Smooth muscle cell (in vitro differentiated cells): ENCODE results near the gene CPT1B. TPM values are rescaled to one million over a fixed set of nuclear protein-coding genes. Genes with fewer than 3 reads are reported as not detected.
"Not testable (repeated sequence)": the region's sequence is repeated elsewhere in the genome, so short reads cannot be mapped to it uniquely, and the experiment has no call there.

Experiments
- DNase-seq: peaks from one replicate; lab custom pipeline; 2025; ENCODE audit not compliant: unreplicated experiment; lab: John Stamatoyannopoulos, UW
- H2AFZ ChIP-seq: fragments of 200-600 bp; sonication (generic); 2 replicates; pipeline ENCODE4 v1.6.0; 2016; ENCODE audit warnings: antibody characterized with exemption, low read depth, mild to moderate bottlenecking
- H3F3A ChIP-seq: fragments of 200-600 bp; sonication (generic); 2 replicates; pipeline ENCODE4 v1.6.0; 2017; ENCODE audit warnings: antibody characterized with exemption, low read depth
- H3K27ac ChIP-seq: fragments of 200-600 bp; sonication (generic); 2 replicates; pipeline ENCODE4 v1.5.1; 2016; ENCODE audit warnings: low read depth, mild to moderate bottlenecking
- H3K27me3 ChIP-seq: fragments of 200-600 bp; sonication (generic); 2 replicates; pipeline ENCODE4 v1.6.1; 2016; ENCODE audit warnings: low read depth, mild to moderate bottlenecking
- H3K36me3 ChIP-seq: fragments of 200-600 bp; sonication (generic); 2 replicates; pipeline ENCODE4 v1.5.1; 2016; ENCODE audit warnings: low read depth
- H3K4me1 ChIP-seq: fragments of 200-600 bp; sonication (generic); 2 replicates; pipeline ENCODE4 v1.5.1; 2016; ENCODE audit warnings: low read depth
- H3K4me2 ChIP-seq: fragments of 200-600 bp; sonication (generic); 2 replicates; pipeline ENCODE4 v1.6.0; 2016; ENCODE audit warnings: mild to moderate bottlenecking
- H3K4me3 ChIP-seq: fragments of 200-600 bp; sonication (generic); 2 replicates; pipeline ENCODE4 v1.5.1; 2016; ENCODE audit warnings: mild to moderate bottlenecking
- H3K79me2 ChIP-seq: fragments of 200-600 bp; sonication (generic); 2 replicates; pipeline ENCODE4 v1.6.0; 2016; ENCODE audit warnings: low read depth, mild to moderate bottlenecking
- H3K9ac ChIP-seq: fragments of 200-600 bp; sonication (generic); 2 replicates; pipeline ENCODE4 v1.6.0; 2016; ENCODE audit warnings: low read depth
- H3K9me3 ChIP-seq: fragments of 200-600 bp; sonication (generic); replicated peaks from 2 replicates; pipeline ENCODE4 v1.5.1; 2016; ENCODE audit warnings: low read depth
- H4K20me1 ChIP-seq: fragments of 200-600 bp; sonication (generic); 2 replicates; pipeline ENCODE4 v1.6.0; 2016; ENCODE audit warnings: low read depth
- WGBS: methylation state at CpG from one replicate; pipeline ENCODE4 v1.1.7; 2016; ENCODE audit warnings: low lambda C conversion rate; 5-methylcytosine and 5-hydroxymethylcytosine counted together
- polyA plus RNA-seq: library from polyadenylated mRNA; unstranded; fragments of >200 nt; fragmentation: Nextera tagmentation; extraction: Ambion mirVana; gene quantifications from 2 replicates; pipeline ENCODE4 v1.2.1, GENCODE V29; 2016
- total RNA-seq: library from RNA; depleted of rRNA; stranded (reverse); fragments of >200 nt; gene quantifications from 2 replicates; pipeline ENCODE4 v1.2.3, GENCODE V29; 2014
- TF ChIP-seq, protein P1 (sequence below): fragments of 200-600 bp; sonication (generic); IDR thresholded peaks from 2 replicates; pipeline ENCODE4 v1.5.1; 2017; ENCODE audit warnings: borderline replicate concordance, mild to moderate bottlenecking, antibody characterized with exemption; ENCODE audit not compliant: insufficient read depth, poor library complexity, severe bottlenecking

The CPT1B gene
- total and polyA plus RNA-seq, 2 experiments from 2014 or later, result 19.3 to 20.7 TPM

DNA sequence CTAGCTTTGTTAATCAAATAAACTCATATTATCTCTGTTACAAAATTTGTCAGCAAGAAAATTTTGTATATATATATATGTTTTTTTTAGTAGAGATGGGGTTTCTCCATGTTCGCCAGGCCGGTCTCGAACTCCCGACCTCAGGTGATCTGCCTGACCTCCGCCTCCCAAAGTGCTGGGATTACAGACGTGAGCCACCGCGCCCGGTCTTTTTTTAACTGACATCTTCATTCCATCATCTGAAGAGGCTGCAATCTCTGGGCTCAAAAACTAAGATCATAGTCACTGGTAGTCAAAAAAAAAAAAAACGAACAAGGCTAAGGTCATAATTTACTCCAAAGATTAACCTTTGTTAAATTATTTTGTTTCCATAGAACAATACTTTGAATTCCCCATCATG is 37.8 kb downstream of the CPT1B start:
- Histone ChIP-seq H3K4me2 (peak overlapping the region; percentile 81), H4K20me1 (no peaks in the 10 kb centered on the region), H3F3A (peaks cover 28% of the 10 kb centered on the region), H3K4me1 (peaks cover 30% of the 10 kb centered on the region), H3K9ac (peak overlapping the region; percentile 96), H3K36me3 (no peaks in the 10 kb centered on the region), H3K27me3 (no peaks in the 10 kb centered on the region), H3K79me2 (peaks cover 12% of the 10 kb centered on the region), H3K27ac (peak overlapping the region; percentile 100), H3K4me3 (no peak overlapping the region), H2AFZ (no peak overlapping the region), H3K9me3 (no peaks in the 10 kb centered on the region)
- DNase-seq, result no peak
- 87% methylated on average over 10 of the region's 10 CpGs for WGBS
- TF ChIP-seq, protein P1, sequence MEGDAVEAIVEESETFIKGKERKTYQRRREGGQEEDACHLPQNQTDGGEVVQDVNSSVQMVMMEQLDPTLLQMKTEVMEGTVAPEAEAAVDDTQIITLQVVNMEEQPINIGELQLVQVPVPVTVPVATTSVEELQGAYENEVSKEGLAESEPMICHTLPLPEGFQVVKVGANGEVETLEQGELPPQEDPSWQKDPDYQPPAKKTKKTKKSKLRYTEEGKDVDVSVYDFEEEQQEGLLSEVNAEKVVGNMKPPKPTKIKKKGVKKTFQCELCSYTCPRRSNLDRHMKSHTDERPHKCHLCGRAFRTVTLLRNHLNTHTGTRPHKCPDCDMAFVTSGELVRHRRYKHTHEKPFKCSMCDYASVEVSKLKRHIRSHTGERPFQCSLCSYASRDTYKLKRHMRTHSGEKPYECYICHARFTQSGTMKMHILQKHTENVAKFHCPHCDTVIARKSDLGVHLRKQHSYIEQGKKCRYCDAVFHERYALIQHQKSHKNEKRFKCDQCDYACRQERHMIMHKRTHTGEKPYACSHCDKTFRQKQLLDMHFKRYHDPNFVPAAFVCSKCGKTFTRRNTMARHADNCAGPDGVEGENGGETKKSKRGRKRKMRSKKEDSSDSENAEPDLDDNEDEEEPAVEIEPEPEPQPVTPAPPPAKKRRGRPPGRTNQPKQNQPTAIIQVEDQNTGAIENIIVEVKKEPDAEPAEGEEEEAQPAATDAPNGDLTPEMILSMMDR, result no peak

DNA sequence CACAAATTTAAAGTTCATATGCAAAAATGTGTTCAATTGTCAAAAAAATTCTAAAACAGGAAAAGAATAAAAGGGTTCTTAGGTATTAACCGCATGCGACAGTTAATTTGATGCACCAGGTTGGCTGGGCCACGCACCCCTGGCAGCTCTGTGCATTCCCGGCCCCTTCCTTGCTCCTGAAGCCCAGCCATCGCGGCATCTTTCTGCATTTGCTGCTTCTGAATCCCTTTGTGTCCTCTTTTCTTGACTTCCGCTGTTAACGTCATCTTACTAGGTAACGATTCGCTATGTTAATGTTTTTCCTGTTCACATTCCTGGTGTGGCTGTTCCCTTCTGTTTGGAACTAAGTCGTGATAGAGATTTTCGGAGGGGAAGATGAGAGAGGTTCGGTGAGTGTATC is 40.5 kb downstream of the CPT1B start:
- Histone ChIP-seq H3K9me3 (no peaks in the 10 kb centered on the region), H3K9ac (peak overlapping the region; percentile 24)

DNA sequence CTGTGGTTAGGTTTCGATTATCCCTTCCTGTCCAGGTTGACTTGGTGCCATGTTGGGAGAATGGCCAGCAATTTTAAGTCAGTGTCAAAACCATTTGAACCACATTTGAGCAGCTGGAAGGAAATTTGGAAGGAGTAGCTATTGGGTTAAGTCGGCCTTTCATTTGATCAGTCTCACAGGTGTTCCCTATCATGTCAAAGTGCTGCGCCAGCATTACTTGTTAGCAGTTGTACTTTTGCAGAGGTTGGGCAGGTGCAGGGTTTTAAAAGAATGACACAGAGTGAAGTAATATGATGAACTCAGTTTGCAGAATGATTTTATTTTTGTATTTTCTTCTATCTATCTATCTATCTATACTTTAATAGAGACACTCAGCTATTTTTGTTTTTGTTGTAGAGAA is 42.0 kb downstream of the CPT1B start:
- Histone ChIP-seq H3F3A (peaks cover 46% of the 10 kb centered on the region), H3K4me3 (no peak overlapping the region), H3K36me3 (no peaks in the 10 kb centered on the region), H3K27ac (no peak overlapping the region), H3K4me2 (no peak overlapping the region), H3K4me1 (peaks cover 41% of the 10 kb centered on the region), H3K79me2 (peaks cover 12% of the 10 kb centered on the region), H2AFZ (no peak overlapping the region), H3K9ac (no peak overlapping the region), H3K9me3 (no peaks in the 10 kb centered on the region), H4K20me1 (no peaks in the 10 kb centered on the region), H3K27me3 (no peaks in the 10 kb centered on the region)
- WGBS, result 91% methylated on average over 3 of the region's 3 CpGs
- TF ChIP-seq, protein P1, result no peak
- DNase-seq, result no peak

More for the DNA sequence above, 40.5 kb downstream of the CPT1B start:
- Histone ChIP-seq H2AFZ (no peak overlapping the region), H3K4me2 (peak overlapping the region; percentile 21), H3K27ac (peak overlapping the region; percentile 100), H3K4me3 (no peak overlapping the region), H3K27me3 (no peaks in the 10 kb centered on the region), H3K79me2 (peaks cover 12% of the 10 kb centered on the region), H3F3A (peaks cover 38% of the 10 kb centered on the region), H3K4me1 (peaks cover 31% of the 10 kb centered on the region), H4K20me1 (no peaks in the 10 kb centered on the region), H3K36me3 (no peaks in the 10 kb centered on the region)
- 95% methylated on average over 13 of the region's 13 CpGs for WGBS
- DNase-seq, result no peak
- TF ChIP-seq, protein P1, result no peak

DNA sequence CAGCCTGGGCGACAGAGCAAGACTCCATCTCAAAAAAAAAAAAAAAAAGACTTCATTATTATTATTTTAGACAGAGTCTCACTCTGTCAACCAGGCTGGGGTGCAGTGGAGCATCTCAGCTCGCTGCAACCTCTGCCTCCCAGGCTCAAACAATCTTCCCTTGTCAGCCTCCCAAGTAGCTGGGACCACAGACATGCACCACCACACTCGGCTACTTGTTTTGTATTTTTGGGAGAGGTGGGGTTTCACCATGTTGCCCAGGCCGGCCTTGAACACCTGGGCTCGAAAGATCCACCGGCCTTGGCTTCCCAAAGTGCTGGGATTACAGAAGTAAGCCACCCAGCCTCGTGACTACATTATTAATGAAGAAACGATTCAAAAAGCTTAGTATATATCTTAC is 43.1 kb downstream of the CPT1B start:
- H3F3A ChIP-seq, result peaks cover 57% of the 10 kb centered on the region
- peaks cover 12% of the 10 kb centered on the region for H3K79me2 ChIP-seq
- peaks cover 38% of the 10 kb centered on the region for H3K4me1 ChIP-seq
- no peak overlapping the region for H3K4me3 ChIP-seq
- WGBS, result 97% methylated on average over 8 of the region's 8 CpGs
- peak overlapping the region; percentile 97 for H3K27ac ChIP-seq
- TF ChIP-seq, protein P1, result no peak
- no peak overlapping the region for H3K9ac ChIP-seq
- no peaks in the 10 kb centered on the region for H3K9me3 ChIP-seq
- no peaks in the 10 kb centered on the region for H4K20me1 ChIP-seq
- H3K27me3 ChIP-seq, result no peaks in the 10 kb centered on the region
- H3K4me2 ChIP-seq, result no peak overlapping the region
- no peak for DNase-seq
- no peaks in the 10 kb centered on the region for H3K36me3 ChIP-seq
- H2AFZ ChIP-seq, result no peak overlapping the region

DNA sequence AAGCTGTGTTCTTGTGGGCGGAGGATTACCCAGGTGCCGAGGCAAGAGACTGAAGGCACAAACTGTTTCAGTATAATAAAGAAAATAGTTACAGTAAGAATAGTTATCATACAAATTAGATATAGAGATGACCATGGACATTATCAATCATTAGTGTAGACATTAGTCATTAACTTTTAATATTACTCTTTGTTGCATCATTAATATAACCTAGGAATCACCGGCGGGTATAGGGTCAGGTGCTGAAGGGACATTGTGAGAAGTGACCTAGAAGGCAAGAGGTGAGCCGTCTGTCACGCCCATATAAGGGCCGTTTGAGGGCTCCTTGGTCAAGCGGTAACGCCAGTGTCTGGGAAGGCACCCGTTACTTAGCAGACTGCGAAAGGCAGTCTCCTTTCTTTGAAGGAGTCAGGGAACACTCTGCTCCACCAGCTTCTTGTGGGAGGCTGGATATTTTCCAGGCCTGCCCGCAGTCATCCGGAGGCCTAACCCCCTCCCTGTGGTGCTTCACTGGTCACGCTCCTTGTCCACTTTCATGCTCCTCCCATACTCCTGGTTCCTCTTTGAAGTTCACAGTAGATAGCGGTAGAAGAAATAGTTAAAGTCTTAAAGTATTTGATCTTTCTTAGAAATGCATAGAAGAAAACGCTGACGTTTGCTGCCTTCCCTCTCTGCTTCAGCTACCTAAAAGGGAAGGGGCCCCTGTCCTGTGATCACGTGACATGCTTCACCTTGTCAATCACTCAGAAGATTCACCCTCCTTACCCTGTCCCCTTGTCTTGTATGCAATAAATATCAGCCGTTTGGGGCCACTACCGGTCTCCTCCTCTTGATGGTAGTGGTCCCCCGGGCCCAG is 44.1 kb downstream of the CPT1B start:
- not testable (repeated sequence) for DNase-seq, H4K20me1 ChIP-seq, H3K9me3 ChIP-seq, H2AFZ ChIP-seq, H3K27me3 ChIP-seq, H3K36me3 ChIP-seq
- Histone ChIP-seq H3K9ac (peak overlapping the region; percentile 82), H3K4me1 (peaks cover 34% of the 10 kb centered on the region), H3F3A (peaks cover 56% of the 10 kb centered on the region), H3K27ac (peak overlapping the region; percentile 97), H3K4me2 (peak overlapping the region; percentile 98), H3K4me3 (peak overlapping the region; percentile 14), H3K79me2 (peaks cover 12% of the 10 kb centered on the region)
- WGBS, result 22% methylated on average over 21 of the region's 21 CpGs
